ENCODE results near the gene UMAD1.

- TF ChIP-seq, protein P1, sequence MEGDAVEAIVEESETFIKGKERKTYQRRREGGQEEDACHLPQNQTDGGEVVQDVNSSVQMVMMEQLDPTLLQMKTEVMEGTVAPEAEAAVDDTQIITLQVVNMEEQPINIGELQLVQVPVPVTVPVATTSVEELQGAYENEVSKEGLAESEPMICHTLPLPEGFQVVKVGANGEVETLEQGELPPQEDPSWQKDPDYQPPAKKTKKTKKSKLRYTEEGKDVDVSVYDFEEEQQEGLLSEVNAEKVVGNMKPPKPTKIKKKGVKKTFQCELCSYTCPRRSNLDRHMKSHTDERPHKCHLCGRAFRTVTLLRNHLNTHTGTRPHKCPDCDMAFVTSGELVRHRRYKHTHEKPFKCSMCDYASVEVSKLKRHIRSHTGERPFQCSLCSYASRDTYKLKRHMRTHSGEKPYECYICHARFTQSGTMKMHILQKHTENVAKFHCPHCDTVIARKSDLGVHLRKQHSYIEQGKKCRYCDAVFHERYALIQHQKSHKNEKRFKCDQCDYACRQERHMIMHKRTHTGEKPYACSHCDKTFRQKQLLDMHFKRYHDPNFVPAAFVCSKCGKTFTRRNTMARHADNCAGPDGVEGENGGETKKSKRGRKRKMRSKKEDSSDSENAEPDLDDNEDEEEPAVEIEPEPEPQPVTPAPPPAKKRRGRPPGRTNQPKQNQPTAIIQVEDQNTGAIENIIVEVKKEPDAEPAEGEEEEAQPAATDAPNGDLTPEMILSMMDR (IDR thresholded peaks at IDR 0.05) = no peak
- TF ChIP-seq POLR2A (IDR thresholded peaks at IDR 0.05) = no peak
Observed at GRCh38 chr7:7647495-7648036, 7.0 kb downstream of the UMAD1 start.

All from thyroid gland (tissue), 4 donors.